Erythroblast (primary cell): ENCODE results near the gene TPCN2.

Source experiments
- GATA1 ChIP-seq: IDR thresholded peaks from 2 replicates; pipeline ENCODE4 v1.6.1; 2011; ENCODE audit warnings: low read depth, mild to moderate bottlenecking, control low read depth, low read length, moderate library complexity
- POLR2A ChIP-seq: IDR thresholded peaks from 2 replicates; pipeline ENCODE4 v1.6.1; 2011; ENCODE audit warnings: mild to moderate bottlenecking, low read length

DNA sequence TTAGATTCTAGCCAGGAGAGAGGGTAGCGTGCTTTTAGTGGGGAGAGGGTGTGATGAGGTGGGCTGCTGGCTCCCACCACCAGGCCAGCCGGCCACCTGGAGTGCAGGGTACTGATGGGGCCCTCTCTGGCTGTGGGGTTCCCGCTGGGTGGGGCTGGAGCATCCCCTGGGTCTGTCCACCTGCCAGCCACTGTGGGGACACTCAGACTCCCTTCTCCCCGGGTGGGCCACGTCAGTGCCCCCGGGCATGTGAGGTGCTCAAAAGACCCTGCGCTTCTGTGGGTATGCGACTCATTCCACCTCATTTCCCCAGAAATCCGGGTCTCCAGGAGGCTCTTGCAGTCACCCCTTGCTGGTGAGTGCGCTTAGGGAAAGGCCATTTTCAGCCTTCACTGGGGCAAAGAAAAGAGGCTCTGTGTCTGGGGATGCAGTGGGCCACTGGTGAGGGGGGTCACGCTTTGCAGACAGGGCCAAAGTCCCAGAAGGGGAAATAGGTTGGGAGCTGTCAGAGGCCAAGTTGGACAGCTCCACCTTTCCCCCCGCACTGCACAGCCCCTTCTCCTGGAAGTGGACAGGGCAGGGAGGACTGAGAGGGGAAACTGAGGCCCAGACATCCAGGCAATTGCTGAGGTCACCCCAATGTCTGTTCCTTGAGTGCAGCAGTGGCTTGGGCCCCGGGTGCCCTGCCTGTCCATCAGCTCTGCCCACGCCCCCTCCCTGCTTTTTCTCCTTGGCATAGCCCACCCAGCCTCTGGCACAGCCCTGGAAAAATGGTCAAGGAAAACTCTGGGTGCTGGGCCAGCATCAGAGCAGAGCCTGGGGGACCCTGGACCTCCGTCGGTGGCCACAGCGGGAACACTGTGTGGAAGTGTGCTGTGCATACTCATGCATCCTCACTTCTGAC is 53.3 kb downstream of the TPCN2 start:
- no peak for TF ChIP-seq POLR2A
- no peak for TF ChIP-seq GATA1
